Ishikawa (cell line): ENCODE results near the gene TSPAN4.

ENCODE experiments used
- CEBPB ChIP-seq: IDR thresholded peaks from 2 replicates; pipeline ENCODE4 v1.6.1; 2012
- CREB1 ChIP-seq: IDR thresholded peaks from 2 replicates; pipeline ENCODE4 v1.6.1; 2012; ENCODE audit warnings: low read depth
- EGR1 ChIP-seq: IDR thresholded peaks from 2 replicates; pipeline ENCODE4 v1.6.1; 2012
- EP300 ChIP-seq: IDR thresholded peaks from 2 replicates; pipeline ENCODE4 v1.6.1; 2012; ENCODE audit warnings: borderline replicate concordance
- FOXM1 ChIP-seq: IDR thresholded peaks from 2 replicates; pipeline ENCODE4 v1.6.1; 2012; ENCODE audit warnings: low read depth, borderline replicate concordance
- NFIC ChIP-seq: IDR thresholded peaks from 2 replicates; pipeline ENCODE4 v1.6.1; 2012
- RAD21 ChIP-seq: IDR thresholded peaks from 2 replicates; pipeline ENCODE4 v1.6.1; 2012; ENCODE audit warnings: low read depth
- TAF1 ChIP-seq: IDR thresholded peaks from 2 replicates; pipeline ENCODE4 v1.6.1; 2012; ENCODE audit warnings: low read depth, mild to moderate bottlenecking
- TCF12 ChIP-seq: IDR thresholded peaks from 2 replicates; pipeline ENCODE4 v1.6.1; 2012; ENCODE audit warnings: low read depth
- TEAD4 ChIP-seq: IDR thresholded peaks from 2 replicates; pipeline ENCODE4 v1.6.1; 2012
- YY1 ChIP-seq: IDR thresholded peaks from 2 replicates; pipeline ENCODE4 v1.6.1; 2012; ENCODE audit warnings: low read depth
- ZBTB7A ChIP-seq: IDR thresholded peaks from 2 replicates; pipeline ENCODE4 v1.6.1; 2012; ENCODE audit warnings: low read depth
- TF ChIP-seq, protein P1 (sequence below): IDR thresholded peaks from 2 replicates; pipeline ENCODE4 v1.6.1; 2012
- TF ChIP-seq, protein P2 (sequence below): IDR thresholded peaks from 2 replicates; pipeline ENCODE4 v1.6.1; 2012
- TF ChIP-seq, protein P3 (sequence below): IDR thresholded peaks from 2 replicates; pipeline ENCODE4 v1.6.1; 2012; ENCODE audit warnings: low read depth, mild to moderate bottlenecking

Gene TSPAN4

DNA sequence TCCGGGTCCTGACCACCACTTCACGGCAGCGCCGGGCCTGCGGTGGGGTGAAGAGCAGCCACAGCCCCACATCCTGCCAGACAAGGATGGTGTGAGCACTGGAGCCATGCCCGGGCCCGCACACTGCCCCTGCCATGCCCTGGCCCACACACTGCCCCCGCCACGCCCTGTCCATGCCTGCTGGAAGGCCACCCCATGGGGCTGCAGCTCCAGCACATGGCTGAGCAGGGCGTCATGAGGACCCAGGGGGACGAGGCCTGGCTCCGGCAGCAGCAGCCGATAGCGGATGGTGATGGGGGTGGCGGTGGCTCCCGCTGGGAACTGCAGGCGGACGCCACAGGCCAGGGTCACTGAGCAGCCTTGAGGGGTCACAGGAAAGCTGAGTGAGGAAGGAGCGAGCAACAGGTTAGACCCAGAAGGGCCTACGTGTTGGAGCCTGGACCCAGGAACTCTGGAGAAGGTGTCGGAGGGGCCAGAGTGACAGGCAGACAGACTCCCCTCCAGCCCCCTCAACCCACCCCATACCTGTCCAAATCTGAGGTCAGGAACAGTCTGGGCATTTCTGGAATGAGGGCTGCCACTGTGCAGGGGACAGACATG is 40.5 kb upstream of the TSPAN4 start:
- TF ChIP-seq RAD21 (no peak), ZBTB7A (no peak), TCF12 (no peak), EGR1 (no peak), CEBPB (no peak), FOXM1 (no peak), TEAD4 (no peak), TAF1 (no peak), EP300 (no peak), YY1 (no peak), CREB1 (no peak), NFIC (no peak)
- TF ChIP-seq, protein P1, sequence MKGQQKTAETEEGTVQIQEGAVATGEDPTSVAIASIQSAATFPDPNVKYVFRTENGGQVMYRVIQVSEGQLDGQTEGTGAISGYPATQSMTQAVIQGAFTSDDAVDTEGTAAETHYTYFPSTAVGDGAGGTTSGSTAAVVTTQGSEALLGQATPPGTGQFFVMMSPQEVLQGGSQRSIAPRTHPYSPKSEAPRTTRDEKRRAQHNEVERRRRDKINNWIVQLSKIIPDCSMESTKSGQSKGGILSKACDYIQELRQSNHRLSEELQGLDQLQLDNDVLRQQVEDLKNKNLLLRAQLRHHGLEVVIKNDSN: no peak
- TF ChIP-seq, protein P2, sequence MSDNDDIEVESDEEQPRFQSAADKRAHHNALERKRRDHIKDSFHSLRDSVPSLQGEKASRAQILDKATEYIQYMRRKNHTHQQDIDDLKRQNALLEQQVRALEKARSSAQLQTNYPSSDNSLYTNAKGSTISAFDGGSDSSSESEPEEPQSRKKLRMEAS: no peak
- TF ChIP-seq, protein P3, sequence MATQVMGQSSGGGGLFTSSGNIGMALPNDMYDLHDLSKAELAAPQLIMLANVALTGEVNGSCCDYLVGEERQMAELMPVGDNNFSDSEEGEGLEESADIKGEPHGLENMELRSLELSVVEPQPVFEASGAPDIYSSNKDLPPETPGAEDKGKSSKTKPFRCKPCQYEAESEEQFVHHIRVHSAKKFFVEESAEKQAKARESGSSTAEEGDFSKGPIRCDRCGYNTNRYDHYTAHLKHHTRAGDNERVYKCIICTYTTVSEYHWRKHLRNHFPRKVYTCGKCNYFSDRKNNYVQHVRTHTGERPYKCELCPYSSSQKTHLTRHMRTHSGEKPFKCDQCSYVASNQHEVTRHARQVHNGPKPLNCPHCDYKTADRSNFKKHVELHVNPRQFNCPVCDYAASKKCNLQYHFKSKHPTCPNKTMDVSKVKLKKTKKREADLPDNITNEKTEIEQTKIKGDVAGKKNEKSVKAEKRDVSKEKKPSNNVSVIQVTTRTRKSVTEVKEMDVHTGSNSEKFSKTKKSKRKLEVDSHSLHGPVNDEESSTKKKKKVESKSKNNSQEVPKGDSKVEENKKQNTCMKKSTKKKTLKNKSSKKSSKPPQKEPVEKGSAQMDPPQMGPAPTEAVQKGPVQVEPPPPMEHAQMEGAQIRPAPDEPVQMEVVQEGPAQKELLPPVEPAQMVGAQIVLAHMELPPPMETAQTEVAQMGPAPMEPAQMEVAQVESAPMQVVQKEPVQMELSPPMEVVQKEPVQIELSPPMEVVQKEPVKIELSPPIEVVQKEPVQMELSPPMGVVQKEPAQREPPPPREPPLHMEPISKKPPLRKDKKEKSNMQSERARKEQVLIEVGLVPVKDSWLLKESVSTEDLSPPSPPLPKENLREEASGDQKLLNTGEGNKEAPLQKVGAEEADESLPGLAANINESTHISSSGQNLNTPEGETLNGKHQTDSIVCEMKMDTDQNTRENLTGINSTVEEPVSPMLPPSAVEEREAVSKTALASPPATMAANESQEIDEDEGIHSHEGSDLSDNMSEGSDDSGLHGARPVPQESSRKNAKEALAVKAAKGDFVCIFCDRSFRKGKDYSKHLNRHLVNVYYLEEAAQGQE: no peak

DNA sequence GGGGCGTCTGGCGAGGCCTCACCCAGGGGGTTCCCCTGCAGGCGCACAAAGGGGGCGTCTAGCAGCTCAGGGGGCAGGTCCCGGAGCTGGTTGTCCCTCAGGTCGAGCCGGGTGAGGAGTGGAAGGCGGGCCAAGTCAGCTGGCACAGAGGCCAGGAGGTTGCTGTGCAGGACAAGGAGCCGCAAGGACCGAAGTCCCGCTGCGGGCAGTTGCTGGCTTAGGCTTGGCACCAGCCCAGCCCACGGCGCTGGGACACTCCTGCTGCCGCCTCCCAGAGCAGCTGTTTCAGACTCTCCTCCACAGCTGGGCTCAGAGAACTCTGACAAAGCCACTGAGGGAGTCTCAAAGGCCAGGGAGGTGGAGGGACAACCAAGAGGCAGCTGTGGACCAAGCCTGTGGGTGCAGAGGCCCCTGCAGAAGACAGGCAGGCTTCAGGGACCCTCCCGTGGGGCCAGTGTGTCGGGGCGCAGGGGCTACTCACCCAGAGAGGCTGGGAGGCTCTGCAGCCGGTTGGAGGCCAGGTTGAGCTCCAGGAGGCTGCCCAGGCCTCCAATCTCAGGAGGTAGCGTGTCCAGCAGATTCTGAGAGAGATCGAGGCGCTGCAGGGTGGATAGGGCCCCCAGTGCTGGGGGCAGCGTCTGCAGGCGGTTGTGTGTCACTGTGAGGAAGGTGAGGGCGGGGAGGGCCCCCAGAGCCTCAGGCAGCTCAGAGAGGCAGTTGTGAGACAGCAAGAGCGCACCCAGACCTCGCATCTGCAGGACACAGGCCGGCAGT is 39.8 kb upstream of the TSPAN4 start:
- TF ChIP-seq ZBTB7A (no peak), TAF1 (no peak), YY1 (no peak), TCF12 (no peak)

DNA sequence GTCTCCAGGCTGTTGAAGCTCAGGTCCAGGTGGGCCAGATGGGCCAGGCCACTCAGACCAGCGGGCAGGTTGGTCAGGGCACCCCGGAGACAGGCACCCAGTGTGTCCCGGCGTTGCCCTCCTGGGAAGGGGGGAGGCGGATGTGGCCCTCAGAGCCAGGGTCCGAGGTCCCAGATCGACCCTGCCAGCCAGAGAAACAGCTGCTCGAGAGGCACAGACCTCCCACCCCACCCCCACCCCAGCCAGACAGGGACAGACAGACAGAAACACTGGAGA is 39.2 kb upstream of the TSPAN4 start:
- no peak for TF ChIP-seq ZBTB7A
- no peak for TF ChIP-seq CEBPB
- no peak for TF ChIP-seq TCF12
- TF ChIP-seq YY1: no peak
- TF ChIP-seq CREB1: no peak
- TF ChIP-seq EGR1: no peak
- no peak for TF ChIP-seq RAD21

DNA sequence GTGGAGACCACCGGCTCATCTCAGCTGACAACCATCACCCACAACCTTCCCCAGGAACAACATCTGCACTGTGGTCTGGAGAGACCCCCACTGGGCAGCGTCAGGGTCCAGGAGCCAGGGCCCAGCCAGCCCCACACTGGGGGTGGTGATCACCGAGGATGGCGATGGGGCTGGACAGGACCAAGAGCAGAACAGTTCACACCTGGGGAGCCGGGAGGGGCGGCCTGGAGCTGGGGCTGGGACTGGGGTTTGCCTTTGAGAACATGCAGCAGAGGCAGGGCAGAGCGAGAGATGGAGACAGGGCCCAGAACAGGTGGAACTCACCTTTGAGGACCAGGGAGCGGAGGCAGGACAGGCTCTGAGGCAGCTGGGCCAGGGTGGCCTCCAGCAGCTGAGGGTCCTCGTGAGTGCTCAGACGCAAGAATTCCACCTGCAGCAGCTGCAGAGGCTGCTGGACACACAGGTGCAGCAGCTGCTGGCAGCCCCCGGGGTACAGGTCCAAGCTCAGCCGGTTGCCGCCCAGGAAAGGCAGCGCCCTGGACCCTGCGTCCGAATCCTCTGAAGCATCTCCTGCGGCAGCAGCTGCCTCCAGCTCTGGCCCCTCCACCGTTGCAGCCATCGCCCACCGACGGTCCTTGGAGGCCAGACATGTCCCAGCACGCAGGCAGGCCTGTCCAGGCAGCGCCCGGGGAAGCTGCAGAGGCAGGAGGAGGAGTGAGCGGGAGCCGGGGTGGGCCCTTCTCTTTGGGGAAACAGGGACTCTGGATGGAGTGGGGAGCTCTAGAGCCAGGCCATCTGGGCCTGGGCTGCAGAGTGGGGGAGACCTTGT is 38.7 kb upstream of the TSPAN4 start:
- TF ChIP-seq TCF12 (no peak), EGR1 (no peak), TEAD4 (no peak), YY1 (no peak), CEBPB (no peak), ZBTB7A (no peak), RAD21 (no peak), NFIC (no peak), FOXM1 (no peak), CREB1 (no peak), TAF1 (no peak), EP300 (no peak)
- TF ChIP-seq, protein P2: no peak
- TF ChIP-seq, protein P3: no peak
- TF ChIP-seq, protein P1: no peak

DNA sequence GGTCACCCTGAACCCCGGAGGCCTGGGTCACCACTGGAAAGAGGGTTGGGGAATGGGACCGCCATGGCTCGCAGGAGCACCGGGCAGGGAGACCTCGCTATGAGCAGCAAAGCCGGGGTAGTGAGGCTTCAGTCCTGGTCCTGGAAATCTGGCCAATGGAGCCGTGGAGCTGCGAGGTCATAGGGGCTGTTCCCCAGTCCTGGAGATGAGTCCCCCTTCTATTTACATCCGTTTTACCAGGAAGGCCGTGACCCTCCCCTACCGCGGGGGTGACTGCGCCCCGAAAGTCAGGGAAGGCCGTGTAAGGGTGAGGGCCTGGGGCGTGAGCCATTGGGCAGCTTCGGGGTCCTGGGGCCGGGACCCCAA is 38.1 kb upstream of the TSPAN4 start:
- TF ChIP-seq, protein P1: no peak
- TF ChIP-seq YY1 (no peak), RAD21 (no peak), ZBTB7A (no peak), NFIC (no peak), TCF12 (no peak), TEAD4 (no peak), FOXM1 (no peak), CREB1 (no peak), EP300 (no peak), CEBPB (no peak)
- TF ChIP-seq, protein P3: no peak
- TF ChIP-seq, protein P2: no peak
